HepG2 (cell line): Measurements from ENCODE around the gene CSH1. TPM values are rescaled to one million over a fixed set of nuclear protein-coding genes. Genes with fewer than 3 reads are reported as not detected.

Source experiments
- ATF4 ChIP-seq, 2 experiments: fragments of 450-650 bp in 1 of 2; sonication (generic) in 1 of 2; formaldehyde crosslinking; IDR thresholded peaks; 2 replicates each; pipeline versions ENCODE4 v1.5.0 to v1.8.0; 2020 to 2022; ENCODE audit warnings: mild to moderate bottlenecking in 1 of 2, missing genetic modification reagents in 1 of 2
- ERF ChIP-seq: IDR thresholded peaks from 2 replicates; pipeline ENCODE4 v1.6.1; 2018; ENCODE audit warnings: missing biosample characterization, missing genetic modification reagents
- FOXM1 ChIP-seq: sonication (generic); formaldehyde crosslinking; IDR thresholded peaks from 2 replicates; pipeline ENCODE4 v1.5.0; 2020; ENCODE audit warnings: missing genetic modification reagents
- IRF2 ChIP-seq: IDR thresholded peaks from 2 replicates; pipeline ENCODE4 v1.6.1; 2018; ENCODE audit warnings: missing genetic modification reagents, missing compliant biosample characterization
- KDM6A ChIP-seq: IDR thresholded peaks from 2 replicates; pipeline ENCODE4 v1.6.1; 2016; ENCODE audit warnings: low read depth
- MTF2 ChIP-seq: sonication (generic); formaldehyde crosslinking; IDR thresholded peaks from 2 replicates; pipeline ENCODE4 v1.5.0; 2020; ENCODE audit warnings: missing genetic modification reagents, borderline replicate concordance
- NFYB ChIP-seq: sonication (generic); formaldehyde crosslinking; IDR thresholded peaks from 2 replicates; pipeline ENCODE4 v1.4.0; 2020; ENCODE audit warnings: missing genetic modification reagents
- PITX1 ChIP-seq: sonication (generic); formaldehyde crosslinking; IDR thresholded peaks from 2 replicates; pipeline ENCODE4 v1.5.1; 2020; ENCODE audit warnings: mild to moderate bottlenecking, missing genetic modification reagents
- RBFOX2 ChIP-seq: fragments of 200-400 bp; formaldehyde crosslinking; IDR thresholded peaks from 2 replicates; pipeline ENCODE4 v1.6.1; 2017; ENCODE audit warnings: low read depth, mild to moderate bottlenecking, low read length
- RFX3 ChIP-seq: IDR thresholded peaks from 2 replicates; pipeline ENCODE4 v1.6.1; 2016; ENCODE audit warnings: missing biosample characterization, missing genetic modification reagents
- RXRA ChIP-seq: sonication (generic); formaldehyde crosslinking; IDR thresholded peaks from 2 replicates; pipeline ENCODE4 v1.5.1; 2020; ENCODE audit warnings: missing genetic modification reagents
- SALL1 ChIP-seq: sonication (generic); formaldehyde crosslinking; IDR thresholded peaks from 2 replicates; pipeline ENCODE4 v1.8.0; 2022; ENCODE audit warnings: mild to moderate bottlenecking, missing genetic modification reagents
- TSC22D2 ChIP-seq: sonication (generic); formaldehyde crosslinking; IDR thresholded peaks from 2 replicates; pipeline ENCODE4 v1.5.1; 2020; ENCODE audit warnings: missing genetic modification reagents, mild to moderate bottlenecking, borderline replicate concordance
- ZNF20 ChIP-seq: sonication (generic); formaldehyde crosslinking; IDR thresholded peaks from 2 replicates; pipeline ENCODE4 v1.4.0; 2020; ENCODE audit warnings: mild to moderate bottlenecking, moderate library complexity, missing genetic modification reagents
- ZNF343 ChIP-seq: sonication (generic); formaldehyde crosslinking; IDR thresholded peaks from 2 replicates; pipeline ENCODE4 v1.4.0; 2020; ENCODE audit warnings: mild to moderate bottlenecking, missing genetic modification reagents
- ZNF547 ChIP-seq: sonication (generic); formaldehyde crosslinking; IDR thresholded peaks from 2 replicates; pipeline ENCODE4 v1.5.1; 2020; ENCODE audit warnings: mild to moderate bottlenecking, missing genetic modification reagents
- ZNF660 ChIP-seq: sonication (generic); formaldehyde crosslinking; IDR thresholded peaks from 2 replicates; pipeline ENCODE4 v1.5.1; 2020; ENCODE audit warnings: mild to moderate bottlenecking, low read depth, missing genetic modification reagents, borderline replicate concordance
- polyA plus RNA-seq, 8 experiments: library from polyadenylated mRNA; depleted of rRNA in 3 of 8; stranded (reverse) in 7 of 8; unstranded in 1 of 8; fragments of >200 nt; fragmentation: Illumina TruSeq in 4 of 8; extraction: Trizol in 4 of 8; gene quantifications; 2 replicates each; pipeline versions ENCODE4 v1.2.1 to v1.2.3, GENCODE V29; 2011 to 2016; ENCODE audit warnings: low read depth in 4 of 8, missing spikeins in 1 of 8, mixed read lengths in 1 of 8; ENCODE audit not compliant: insufficient read depth in 1 of 8
- total RNA-seq, 5 experiments: library from RNA; depleted of rRNA; stranded (reverse); fragments of >200 nt; fragmentation: Illumina TruSeq; extraction: Trizol; gene quantifications; 2 replicates each; pipeline ENCODE4 v1.2.3, GENCODE V29; 2016; ENCODE audit warnings: low read depth in 1 of 5
- TF ChIP-seq, protein P1 (sequence below): sonication (generic); formaldehyde crosslinking; IDR thresholded peaks from 2 replicates; pipeline ENCODE4 v1.4.0; 2020; ENCODE audit warnings: missing genetic modification reagents
- TF ChIP-seq, protein P2 (sequence below): sonication (generic); formaldehyde crosslinking; IDR thresholded peaks from 2 replicates; pipeline ENCODE4 v1.8.1; 2022; ENCODE audit warnings: mild to moderate bottlenecking, missing genetic modification reagents

CSH1 gene
- total and polyA plus RNA-seq, 2 of the 13 experiments (the other 11 are each of a cell fraction or from before 2014, with no cell fraction given), result not detected

DNA sequence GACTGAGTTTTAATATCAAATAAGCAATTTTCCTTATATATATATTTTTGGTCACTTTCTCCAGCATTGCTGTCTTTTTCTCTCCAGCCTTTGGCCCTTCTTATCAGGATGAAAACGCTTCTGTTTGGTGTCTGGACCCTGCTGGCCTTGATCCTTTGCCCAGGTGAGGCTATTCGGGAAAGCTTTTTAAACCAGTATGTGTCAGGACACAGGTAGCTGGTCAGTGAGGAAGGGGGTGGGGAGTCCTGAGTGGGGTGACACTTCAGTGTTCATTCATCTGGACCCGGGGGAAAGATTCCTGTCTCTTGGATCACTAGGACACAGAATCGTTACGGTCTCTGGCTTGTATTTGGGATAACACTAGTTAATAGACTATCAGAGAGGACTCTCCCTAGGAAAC lies 41.7 kb downstream of the CSH1 start (continued):
- TF ChIP-seq, protein P1, sequence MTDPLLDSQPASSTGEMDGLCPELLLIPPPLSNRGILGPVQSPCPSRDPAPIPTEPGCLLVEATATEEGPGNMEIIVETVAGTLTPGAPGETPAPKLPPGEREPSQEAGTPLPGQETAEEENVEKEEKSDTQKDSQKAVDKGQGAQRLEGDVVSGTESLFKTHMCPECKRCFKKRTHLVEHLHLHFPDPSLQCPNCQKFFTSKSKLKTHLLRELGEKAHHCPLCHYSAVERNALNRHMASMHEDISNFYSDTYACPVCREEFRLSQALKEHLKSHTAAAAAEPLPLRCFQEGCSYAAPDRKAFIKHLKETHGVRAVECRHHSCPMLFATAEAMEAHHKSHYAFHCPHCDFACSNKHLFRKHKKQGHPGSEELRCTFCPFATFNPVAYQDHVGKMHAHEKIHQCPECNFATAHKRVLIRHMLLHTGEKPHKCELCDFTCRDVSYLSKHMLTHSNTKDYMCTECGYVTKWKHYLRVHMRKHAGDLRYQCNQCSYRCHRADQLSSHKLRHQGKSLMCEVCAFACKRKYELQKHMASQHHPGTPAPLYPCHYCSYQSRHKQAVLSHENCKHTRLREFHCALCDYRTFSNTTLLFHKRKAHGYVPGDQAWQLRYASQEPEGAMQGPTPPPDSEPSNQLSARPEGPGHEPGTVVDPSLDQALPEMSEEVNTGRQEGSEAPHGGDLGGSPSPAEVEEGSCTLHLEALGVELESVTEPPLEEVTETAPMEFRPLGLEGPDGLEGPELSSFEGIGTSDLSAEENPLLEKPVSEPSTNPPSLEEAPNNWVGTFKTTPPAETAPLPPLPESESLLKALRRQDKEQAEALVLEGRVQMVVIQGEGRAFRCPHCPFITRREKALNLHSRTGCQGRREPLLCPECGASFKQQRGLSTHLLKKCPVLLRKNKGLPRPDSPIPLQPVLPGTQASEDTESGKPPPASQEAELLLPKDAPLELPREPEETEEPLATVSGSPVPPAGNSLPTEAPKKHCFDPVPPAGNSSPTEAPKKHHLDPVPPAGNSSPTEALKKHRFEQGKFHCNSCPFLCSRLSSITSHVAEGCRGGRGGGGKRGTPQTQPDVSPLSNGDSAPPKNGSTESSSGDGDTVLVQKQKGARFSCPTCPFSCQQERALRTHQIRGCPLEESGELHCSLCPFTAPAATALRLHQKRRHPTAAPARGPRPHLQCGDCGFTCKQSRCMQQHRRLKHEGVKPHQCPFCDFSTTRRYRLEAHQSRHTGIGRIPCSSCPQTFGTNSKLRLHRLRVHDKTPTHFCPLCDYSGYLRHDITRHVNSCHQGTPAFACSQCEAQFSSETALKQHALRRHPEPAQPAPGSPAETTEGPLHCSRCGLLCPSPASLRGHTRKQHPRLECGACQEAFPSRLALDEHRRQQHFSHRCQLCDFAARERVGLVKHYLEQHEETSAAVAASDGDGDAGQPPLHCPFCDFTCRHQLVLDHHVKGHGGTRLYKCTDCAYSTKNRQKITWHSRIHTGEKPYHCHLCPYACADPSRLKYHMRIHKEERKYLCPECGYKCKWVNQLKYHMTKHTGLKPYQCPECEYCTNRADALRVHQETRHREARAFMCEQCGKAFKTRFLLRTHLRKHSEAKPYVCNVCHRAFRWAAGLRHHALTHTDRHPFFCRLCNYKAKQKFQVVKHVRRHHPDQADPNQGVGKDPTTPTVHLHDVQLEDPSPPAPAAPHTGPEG (CRISPR knock-in tag), result no peak
- TF ChIP-seq PITX1 (CRISPR knock-in tag) (no peak), NFYB (CRISPR knock-in tag) (no peak), FOXM1 (no peak), ZNF343 (CRISPR knock-in tag) (no peak), SALL1 (CRISPR knock-in tag) (peak; percentile 74), RFX3 (CRISPR knock-in tag) (no peak), ERF (CRISPR knock-in tag) (no peak), ZNF547 (CRISPR knock-in tag) (no peak), RXRA (no peak; the same call in 1 of the 2 replicates), MTF2 (0 out of 2 replicates have a peak, but pooled peaks have one; percentile 35), TSC22D2 (no peak), ZNF660 (no peak), KDM6A (CRISPR knock-in tag) (peak; percentile 41; the same call in 1 of the 2 replicates), RBFOX2 (no peak), ATF4 (CRISPR knock-in tag; IDR thresholded peaks at IDR 0.05) (no peak), ZNF20 (CRISPR knock-in tag) (no peak), IRF2 (CRISPR knock-in tag) (no peak; the same call in 1 of the 2 replicates)
- TF ChIP-seq, protein P2, sequence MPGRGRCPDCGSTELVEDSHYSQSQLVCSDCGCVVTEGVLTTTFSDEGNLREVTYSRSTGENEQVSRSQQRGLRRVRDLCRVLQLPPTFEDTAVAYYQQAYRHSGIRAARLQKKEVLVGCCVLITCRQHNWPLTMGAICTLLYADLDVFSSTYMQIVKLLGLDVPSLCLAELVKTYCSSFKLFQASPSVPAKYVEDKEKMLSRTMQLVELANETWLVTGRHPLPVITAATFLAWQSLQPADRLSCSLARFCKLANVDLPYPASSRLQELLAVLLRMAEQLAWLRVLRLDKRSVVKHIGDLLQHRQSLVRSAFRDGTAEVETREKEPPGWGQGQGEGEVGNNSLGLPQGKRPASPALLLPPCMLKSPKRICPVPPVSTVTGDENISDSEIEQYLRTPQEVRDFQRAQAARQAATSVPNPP (CRISPR knock-in tag), result no peak
- TF ChIP-seq, all 625 proteins: peak for 64
